Transverse colon (tissue), 4 donors: Measurements from ENCODE around the gene KIF26A. TPM values are rescaled to one million over a fixed set of nuclear protein-coding genes. Genes with fewer than 3 reads are reported as not detected.

Experiments
- DNase-seq: peaks from one replicate; pipeline ENCODE4 v3.0.0-alpha.2; 2019
- H3K27ac ChIP-seq, 4 donors: fragments of 200-600 bp; sonication (generic); 2 replicates each; pipeline ENCODE4 v1.5.1; 2016 to 2018; ENCODE audit warnings: inconsistent platforms in 4 of 4
- H3K27me3 ChIP-seq: fragments of 200-600 bp; sonication (generic); 2 replicates; pipeline ENCODE4 v1.5.1; 2017; ENCODE audit warnings: inconsistent platforms
- H3K36me3 ChIP-seq, 4 donors: fragments of 200-600 bp; sonication (generic); 2 replicates each; pipeline ENCODE4 v1.5.1; 2017 to 2019; ENCODE audit warnings: inconsistent platforms in 4 of 4
- H3K4me1 ChIP-seq, 4 donors: fragments of 200-600 bp; sonication (generic); 2 replicates each; pipeline ENCODE4 v1.5.1; 2017 to 2020; ENCODE audit warnings: inconsistent platforms in 4 of 4
- H3K4me3 ChIP-seq, 4 donors: fragments of 200-600 bp; sonication (generic); 1 replicate in 1 of 4; 2 replicates in 3 of 4; pipeline versions ENCODE4 v1.5.1 to v1.6.1; 2017 to 2019; ENCODE audit warnings: inconsistent platforms in 4 of 4
- H3K9me3 ChIP-seq, 2 donors: fragments of 200-600 bp; sonication (generic); 2 replicates each; pipeline ENCODE4 v1.5.1; 2017 to 2019; ENCODE audit warnings: inconsistent platforms in 2 of 2
- CTCF ChIP-seq, 5 experiments: fragments of 200-600 bp in 3 of 5; fragments of 450-650 bp in 2 of 5; sonication (generic) in 3 of 5; IDR thresholded peaks; 1 replicate in 2 of 5; 2 replicates in 3 of 5; pipeline ENCODE4 v1.5.1; 2016 to 2017; ENCODE audit warnings: antibody characterized with exemption in 5 of 5, inconsistent platforms in 3 of 5, mild to moderate bottlenecking in 2 of 5, moderate library complexity in 1 of 5
- EP300 ChIP-seq: sonication (generic); formaldehyde crosslinking; IDR thresholded peaks from one replicate; pipeline ENCODE4 v1.6.1; 2017; ENCODE audit warnings: antibody characterized with exemption, low read depth
- POLR2A ChIP-seq: fragments of 450-650 bp; IDR thresholded peaks from one replicate; pipeline ENCODE4 v1.6.1; 2016; ENCODE audit warnings: antibody characterized with exemption, mild to moderate bottlenecking, moderate library complexity
- POLR2AphosphoS5 ChIP-seq, 3 donors: sonication (generic); formaldehyde crosslinking; IDR thresholded peaks; one replicate each; pipeline ENCODE4 v1.6.1; 2016; ENCODE audit warnings: antibody characterized with exemption in 3 of 3
- WGBS, 2 donors: methylation state at CpG; one replicate each; pipeline ENCODE4 v1.1.5; 2018; ENCODE audit warnings: low coverage in 1 of 2; 5-methylcytosine and 5-hydroxymethylcytosine counted together
- in situ Hi-C, 4 donors: fragments of 200-750 bp; cut with MboI; loops; one replicate each; pipeline versions ENCODE4 v1.15.0 to v1.15.1; 2017; ENCODE audit warnings: low sequenced_read_pairs in 3 of 4, low pct_ligation_motif_present in 1 of 4, low pct_unique_long_range_greater_than_20kb in 1 of 4
- intact Hi-C: fragments of 100-400 bp; cut with DNase I; formaldehyde crosslinking; loops from one replicate; pipeline ENCODE4 v1.15.1; 2023; ENCODE audit warnings: low total_unique reads
- total RNA-seq, 4 donors: library from RNA; depleted of rRNA; stranded (reverse); fragments of >200 nt; gene quantifications; one replicate each; pipeline ENCODE4 v1.1.0, GENCODE V29; 2016

KIF26A gene
- total RNA-seq, 4 donors from 2014 or later, result 2.2 to 7.8 (median 4.4) TPM

- WGBS, 2 donors, result 89% methylated on average over 16 of the region's 16 CpGs; no CpG with 5 or more reads in 1 of the 2 donors
- intact Hi-C loops, result no loop called here
These were observed 57.0 kb downstream of the KIF26A start for GRCh38 chr14:104195361-104195760.

DNA sequence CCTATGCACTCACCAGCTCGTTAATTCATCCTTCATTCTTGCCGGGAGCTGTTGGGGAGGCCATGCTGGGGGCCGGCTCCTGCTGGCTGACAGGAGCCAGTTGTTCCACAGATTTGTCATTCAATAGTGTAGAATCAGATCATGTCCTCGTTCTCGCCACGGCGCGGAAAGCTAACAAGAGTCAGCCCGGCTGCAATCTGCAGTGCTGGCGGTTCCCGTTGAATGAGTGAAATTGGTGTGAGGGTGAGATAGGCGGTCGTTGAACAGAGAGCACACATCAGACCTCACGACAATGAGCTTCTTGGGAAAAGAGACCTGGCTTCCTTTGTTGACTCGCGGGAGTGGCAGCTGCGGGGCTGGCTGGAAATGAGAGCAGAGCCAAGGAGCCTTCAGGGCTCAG lies 57.5 kb downstream of the KIF26A start:
- DNase-seq, result no peak
- no peak for TF ChIP-seq POLR2AphosphoS5 (IDR thresholded peaks at IDR 0.05)
- TF ChIP-seq CTCF (IDR thresholded peaks at IDR 0.05), result no peak
- TF ChIP-seq EP300, result no peak
- TF ChIP-seq POLR2A, result no peak
- 49% methylated on average over 17 of the region's 17 CpGs; no CpG with 5 or more reads in 1 of the 2 donors for WGBS, 2 donors
- intact Hi-C loops, result no loop called here
- H3K4me3 ChIP-seq, result no peak overlapping the region
- no peak overlapping the region for H3K27ac ChIP-seq
- no peaks in the 10 kb centered on the region for H3K27me3 ChIP-seq
- no peaks in the 10 kb centered on the region for H3K36me3 ChIP-seq
- no peaks in the 10 kb centered on the region for H3K9me3 ChIP-seq
- peaks cover 0 to 5% (median 5%) of the 10 kb centered on the region in 4 donors for H3K4me1 ChIP-seq
- in situ Hi-C loops, result no loop called here

More at GRCh38 chr14:104195361-104195760, 57.0 kb downstream of the KIF26A start:
- Histone ChIP-seq H3K4me1 (peaks cover 0 to 5% (median 5%) of the 10 kb centered on the region in 4 donors), H3K27ac (no peak overlapping the region), H3K36me3 (no peaks in the 10 kb centered on the region), H3K27me3 (no peaks in the 10 kb centered on the region), H3K4me3 (no peak overlapping the region), H3K9me3 (no peaks in the 10 kb centered on the region)
- in situ Hi-C loops, result no loop called here
- TF ChIP-seq POLR2AphosphoS5 (IDR thresholded peaks at IDR 0.05), result no peak
- TF ChIP-seq CTCF (IDR thresholded peaks at IDR 0.05), result no peak
- TF ChIP-seq POLR2A, result no peak
- no peak for TF ChIP-seq EP300
- no peak for DNase-seq

- in situ Hi-C loops, result no loop called here
These were observed 58.2 kb downstream of the KIF26A start for GRCh38 chr14:104196461-104197140.

More at GRCh38 chr14:104196461-104197140, 58.2 kb downstream of the KIF26A start:
- TF ChIP-seq CTCF (IDR thresholded peaks at IDR 0.05) (no peak), POLR2AphosphoS5 (IDR thresholded peaks at IDR 0.05) (no peak), POLR2A (no peak), EP300 (no peak)
- no peaks in the 10 kb centered on the region for H3K27me3 ChIP-seq
- H3K9me3 ChIP-seq, result no peaks in the 10 kb centered on the region
- DNase-seq, result no peak
- WGBS, 2 donors, result 23 to 56% methylated on average over 7 to 14 of the region's 14 CpGs
- no peak overlapping the region for H3K27ac ChIP-seq
- no peak overlapping the region for H3K4me3 ChIP-seq
- peaks cover 0 to 5% (median 5%) of the 10 kb centered on the region in 4 donors for H3K4me1 ChIP-seq
- intact Hi-C loops, result no loop called here
- no peaks in the 10 kb centered on the region for H3K36me3 ChIP-seq
